Skin epidermis (tissue), 12 donors: ENCODE results near the gene MTIF3.

Experiments used
- H3K27ac ChIP-seq, 21 experiments: fragments of 200-600 bp; sonication (generic) in 11 of 21; one replicate each; pipeline ENCODE4 v1.5.0; 2020; ENCODE audit warnings: mild to moderate bottlenecking in 3 of 21, inconsistent platforms in 2 of 21, moderate library complexity in 2 of 21
- H3K4me3 ChIP-seq, 7 experiments: fragments of 200-600 bp; sonication (generic) in 2 of 7; one replicate each; pipeline ENCODE4 v1.5.0; 2020; ENCODE audit warnings: inconsistent platforms in 2 of 7, mild to moderate bottlenecking in 2 of 7, moderate library complexity in 1 of 7

MTIF3 gene

GRCh38 chr13:27449936-27450828 lies at the start of gene MTIF3:
Gene MTIF3 (minus strand): TSS chr13:27450564. CDS start chr13:27440448, 10,116 bp downstream.
- Histone ChIP-seq H3K4me3 (peak within 1 kb of the TSS; percentile 66 to 94 (median 79)), H3K27ac (peak within 1 kb of the TSS; percentile 86 to 100 (median 97))

- no peak overlapping the region for H3K4me3 ChIP-seq
- H3K27ac ChIP-seq = no peak overlapping the region
Observed at GRCh38 chr13:27497563-27498230, 47.3 kb upstream of the MTIF3 start.

- H3K27ac ChIP-seq = no peak overlapping the region
- no peak overlapping the region for H3K4me3 ChIP-seq
Observed at GRCh38 chr13:27496536-27497273, 46.3 kb upstream of the MTIF3 start.

GRCh38 chr13:27496006-27496405 lies 45.6 kb upstream of the MTIF3 start:
- Histone ChIP-seq H3K4me3 (no peak overlapping the region), H3K27ac (no peak overlapping the region)

- H3K4me3 ChIP-seq = no peak overlapping the region
- H3K27ac ChIP-seq = no peak overlapping the region
Observed at GRCh38 chr13:27495551-27495950, 45.2 kb upstream of the MTIF3 start.

GRCh38 chr13:27493981-27494380 lies 43.6 kb upstream of the MTIF3 start:
- Histone ChIP-seq H3K4me3 (no peak overlapping the region), H3K27ac (peak overlapping the region in 1 of 21 experiments; percentile 30)

- Histone ChIP-seq H3K27ac (no peak overlapping the region), H3K4me3 (no peak overlapping the region)
Observed at GRCh38 chr13:27489456-27489855, 39.1 kb upstream of the MTIF3 start.

- Histone ChIP-seq H3K4me3 (no peak overlapping the region), H3K27ac (no peak overlapping the region)
Observed at GRCh38 chr13:27487776-27488175, 37.4 kb upstream of the MTIF3 start.

- no peak overlapping the region for H3K4me3 ChIP-seq
- peak overlapping the region in 1 of 21 experiments; percentile 42 for H3K27ac ChIP-seq
Observed at GRCh38 chr13:27483421-27483820, 33.1 kb upstream of the MTIF3 start.

- H3K27ac ChIP-seq = peak overlapping the region in 1 of 21 experiments; percentile 42
Observed at GRCh38 chr13:27482983-27483382, 32.6 kb upstream of the MTIF3 start.

GRCh38 chr13:27481766-27482165 lies 31.4 kb upstream of the MTIF3 start:
- Histone ChIP-seq H3K4me3 (no peak overlapping the region), H3K27ac (no peak overlapping the region)

More at GRCh38 chr13:27482983-27483382, 32.6 kb upstream of the MTIF3 start:
- H3K4me3 ChIP-seq = no peak overlapping the region

GRCh38 chr13:27476943-27477703 lies 26.8 kb upstream of the MTIF3 start:
- no peak overlapping the region for H3K4me3 ChIP-seq
- H3K27ac ChIP-seq = peak overlapping the region in 6 of 21 experiments; percentile 19 to 45 (median 34)

- H3K27ac ChIP-seq = no peak overlapping the region
- no peak overlapping the region for H3K4me3 ChIP-seq
Observed at GRCh38 chr13:27474751-27475268, 24.4 kb upstream of the MTIF3 start.

- no peak overlapping the region for H3K27ac ChIP-seq
Observed at GRCh38 chr13:27472941-27473340, 22.6 kb upstream of the MTIF3 start.

GRCh38 chr13:27472441-27472840 lies 22.1 kb upstream of the MTIF3 start:
- Histone ChIP-seq H3K27ac (no peak overlapping the region), H3K4me3 (no peak overlapping the region)

More at GRCh38 chr13:27472941-27473340, 22.6 kb upstream of the MTIF3 start:
- no peak overlapping the region for H3K4me3 ChIP-seq

- Histone ChIP-seq H3K4me3 (no peak overlapping the region), H3K27ac (no peak overlapping the region)
Observed at GRCh38 chr13:27470075-27470820, 19.9 kb upstream of the MTIF3 start.

- Histone ChIP-seq H3K4me3 (no peak overlapping the region), H3K27ac (no peak overlapping the region)
Observed at GRCh38 chr13:27466513-27466912, 16.1 kb upstream of the MTIF3 start.

GRCh38 chr13:27465611-27466010 lies 15.2 kb upstream of the MTIF3 start:
- Histone ChIP-seq H3K4me3 (no peak overlapping the region), H3K27ac (no peak overlapping the region)

- Histone ChIP-seq H3K4me3 (no peak overlapping the region), H3K27ac (no peak overlapping the region)
Observed at GRCh38 chr13:27463500-27463899, 13.1 kb upstream of the MTIF3 start.
